NCI-H2227 treated with DMSO at 0.1 percent for 48 hours (cell line): Measurements from ENCODE around the gene ELAVL3.
A peak's percentile ranks its signal among the peaks of the same experiment; 100 is the strongest.

Experiments
- DNase-seq: peaks from one replicate; lab custom pipeline; 2025; lab: John Stamatoyannopoulos, UW

ELAVL3 gene

GRCh38 chr19:11480715-11481533 lies at the start of gene ELAVL3:
Gene ELAVL3 (minus strand): TSS chr19:11481046. CDS start chr19:11480608, 438 bp downstream.
- DNase-seq = peak; percentile 52

GRCh38 chr19:11530432-11530831 lies 49.6 kb upstream of the ELAVL3 start:
- peak; percentile 37 for DNase-seq

GRCh38 chr19:11528551-11529341 lies 47.9 kb upstream of the ELAVL3 start, which contains the start of gene ECSIT:
Gene ECSIT (minus strand): TSS chr19:11529134. CDS start chr19:11519170, 9,964 bp downstream.
- peak; percentile 90 for DNase-seq

DNA sequence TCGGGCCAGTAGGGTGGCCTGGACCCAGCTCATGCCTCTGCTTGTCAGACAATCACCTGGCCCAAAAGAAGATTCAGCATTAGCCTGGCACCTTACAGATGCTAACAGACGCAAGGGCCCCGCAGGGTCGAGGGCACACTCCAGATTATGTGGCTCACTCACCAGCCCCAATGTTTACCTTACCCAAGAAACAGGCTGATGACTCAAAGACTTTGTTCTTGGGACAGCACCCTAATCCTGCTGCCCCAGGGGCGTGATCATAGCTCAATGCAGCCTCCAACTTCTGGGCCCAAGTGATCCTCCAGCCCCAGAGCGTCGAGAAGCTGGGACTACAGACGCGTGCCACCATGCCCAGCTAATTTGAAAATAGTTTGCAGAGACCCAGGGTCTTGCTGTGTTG lies 38.3 kb upstream of the ELAVL3 start:
- DNase-seq = no peak

GRCh38 chr19:11513946-11514345 lies 33.1 kb upstream of the ELAVL3 start:
- DNase-seq = no peak

DNA sequence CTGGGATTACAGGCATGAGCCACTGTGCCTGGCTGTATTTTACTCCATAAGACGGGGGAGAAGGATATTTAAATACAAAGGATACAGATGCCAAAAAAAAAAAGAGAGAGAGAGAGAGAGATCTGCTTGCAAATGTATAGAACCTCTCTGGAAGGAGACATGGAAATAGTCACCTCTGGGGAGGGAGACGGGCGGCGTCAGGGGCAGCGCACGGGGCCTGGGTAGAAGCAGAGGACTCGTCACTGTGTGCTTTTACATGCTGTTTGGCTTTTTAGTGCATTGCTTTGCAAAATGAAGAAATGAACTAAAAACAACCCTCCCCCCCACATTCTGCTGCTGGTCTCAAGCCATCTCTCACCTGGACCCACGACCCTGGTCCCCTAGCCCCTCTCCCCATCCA lies 29.6 kb upstream of the ELAVL3 start:
- no peak for DNase-seq

DNA sequence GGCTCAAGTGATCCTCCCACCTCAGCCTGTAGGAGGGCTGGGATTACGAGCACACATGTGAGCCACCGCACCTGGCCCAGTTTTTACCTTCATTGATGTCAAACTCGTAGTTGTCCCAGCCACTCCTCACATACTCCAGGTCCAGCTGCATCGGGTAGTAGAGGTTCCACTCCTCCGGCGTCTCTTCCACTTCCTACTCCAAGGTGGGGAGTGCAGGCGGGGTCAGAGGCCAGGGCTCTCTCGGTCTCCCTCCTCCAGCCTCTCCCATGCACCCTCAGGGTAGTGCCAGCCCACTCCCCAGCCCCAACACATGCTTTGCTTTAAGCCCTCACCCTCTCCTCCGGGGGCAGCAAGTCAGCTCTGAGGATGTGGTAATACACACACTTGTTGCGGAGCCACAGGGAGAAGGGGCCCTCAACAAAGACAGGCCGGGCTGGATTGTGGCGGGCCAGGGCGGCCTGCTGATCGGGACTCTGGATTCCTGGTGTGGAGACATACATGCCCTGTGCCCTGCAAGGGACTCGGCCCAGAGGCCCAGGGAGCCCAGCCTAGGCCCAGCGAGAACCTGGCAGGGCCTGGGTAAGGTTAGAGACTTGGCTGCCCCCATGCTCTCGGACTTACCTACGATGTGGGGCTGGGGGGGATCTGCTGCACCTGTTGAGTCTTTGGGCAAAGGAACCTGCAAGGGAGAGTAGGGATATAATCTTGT lies 26.7 kb upstream of the ELAVL3 start:
- DNase-seq = no peak

DNA sequence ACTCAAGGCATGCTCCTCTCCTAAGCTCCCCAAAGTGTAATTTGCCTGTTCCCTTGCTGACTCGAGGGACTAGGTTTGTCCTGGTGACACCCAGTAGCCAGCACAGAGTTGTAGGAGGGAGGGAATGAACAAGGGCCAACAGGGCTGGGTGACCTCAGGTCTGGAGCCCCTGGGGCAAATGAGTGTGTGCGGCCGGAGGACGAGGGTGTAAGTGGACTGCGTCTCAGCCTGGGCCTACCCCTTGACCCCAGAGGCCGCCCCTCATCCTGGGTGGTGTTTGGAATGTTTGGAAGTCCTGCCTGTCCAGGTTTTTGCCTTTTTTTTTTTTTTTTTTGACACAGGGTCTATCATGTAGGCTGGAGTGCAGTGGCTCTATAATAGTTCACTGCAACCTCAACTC lies 26.1 kb upstream of the ELAVL3 start:
- no peak for DNase-seq

GRCh38 chr19:11506101-11506555 lies 25.3 kb upstream of the ELAVL3 start:
- DNase-seq = no peak

- DNase-seq = peak; percentile 89
These were observed 24.8 kb upstream of the ELAVL3 start, which contains the start of gene ZNF653 for GRCh38 chr19:11505504-11506100. Gene ZNF653 (minus strand): TSS chr19:11505839. CDS start chr19:11505786, 53 bp downstream.

GRCh38 chr19:11505032-11505503 lies 24.2 kb upstream of the ELAVL3 start:
- DNase-seq = peak; percentile 84

GRCh38 chr19:11504502-11505031 lies 23.7 kb upstream of the ELAVL3 start:
- no peak for DNase-seq

- no peak for DNase-seq
These were observed 19.1 kb upstream of the ELAVL3 start for GRCh38 chr19:11499890-11500420.

GRCh38 chr19:11499220-11499726 lies 18.4 kb upstream of the ELAVL3 start:
- no peak for DNase-seq

DNA sequence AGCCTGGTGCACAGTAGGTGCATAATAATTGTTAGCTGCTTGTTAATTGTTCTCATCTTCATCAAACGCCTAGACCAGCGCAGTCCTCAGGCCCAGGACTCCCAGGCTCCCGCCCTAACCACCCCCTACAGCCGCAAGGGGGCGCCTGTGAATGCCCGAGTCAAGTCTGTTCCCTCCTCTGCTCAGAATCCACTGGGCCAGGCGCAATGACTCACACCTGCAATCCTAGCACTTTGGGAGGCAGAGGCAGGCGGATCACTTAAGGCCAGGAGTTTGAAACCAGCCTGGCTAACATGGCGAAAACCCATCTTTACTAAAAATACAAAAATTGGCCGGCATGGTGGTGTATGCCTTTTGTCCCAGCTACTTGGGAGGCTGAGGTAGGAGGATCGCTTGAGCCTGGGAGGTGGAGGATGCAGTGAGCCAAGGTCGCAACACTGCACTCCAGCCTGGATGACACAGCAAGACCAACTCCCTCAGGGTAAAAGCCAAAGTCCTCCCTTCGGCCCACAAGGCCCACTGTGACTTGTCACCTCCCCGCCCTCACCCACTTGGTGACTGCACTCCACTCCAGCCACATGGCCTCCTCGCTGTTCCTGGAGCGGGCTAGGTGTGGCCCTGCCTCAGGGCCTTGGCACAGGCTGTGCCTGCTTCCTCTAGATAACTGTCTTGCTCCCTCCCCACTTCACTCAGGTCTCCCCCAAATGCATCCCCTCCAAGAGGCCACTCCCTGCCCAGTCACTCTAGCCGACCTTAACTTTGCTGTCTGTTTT lies 15.7 kb upstream of the ELAVL3 start:
- DNase-seq = no peak

DNA sequence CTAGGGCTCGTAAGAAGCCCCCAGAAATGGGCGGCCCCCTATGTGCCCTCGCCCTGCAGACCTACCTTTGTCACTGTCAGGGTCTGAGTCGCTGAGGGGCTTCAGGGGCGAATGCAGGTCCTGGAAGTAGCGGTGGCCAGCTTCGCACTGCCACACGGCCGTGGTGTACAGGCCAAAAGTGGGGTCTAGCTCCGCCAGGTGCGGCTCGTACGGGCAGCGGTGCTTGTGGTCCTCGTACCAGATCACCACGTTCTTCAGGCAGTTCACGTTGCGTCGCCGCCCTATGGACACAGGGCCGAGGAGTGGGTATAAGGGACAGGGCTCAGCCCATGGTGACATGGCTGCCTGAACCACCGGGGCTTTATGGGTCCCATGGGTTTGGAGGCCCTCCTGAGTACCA lies 15.0 kb upstream of the ELAVL3 start:
- no peak for DNase-seq

- no peak for DNase-seq
These were observed 14.6 kb upstream of the ELAVL3 start for GRCh38 chr19:11495481-11495880.

- no peak for DNase-seq
These were observed 13.9 kb upstream of the ELAVL3 start for GRCh38 chr19:11494634-11495285.

GRCh38 chr19:11489378-11489777 lies 8.5 kb upstream of the ELAVL3 start:
- DNase-seq = no peak
